Activated CD4-positive, alpha-beta T cell treated with anti-CD3 and anti-CD28 coated beads, Interleukin-2, Interleukin-6, amounts not matched to agents 100 ng/mL and 50 ng/mL, durations not matched to agents 16 hours and 8 hours (primary cell): ENCODE results near the gene COL4A2.
A peak's percentile ranks its signal among the peaks of the same experiment; 100 is the strongest.

Experiments used
- DNase-seq: peaks from one replicate; pipeline ENCODE4 v3.0.0-alpha.2; 2020

Gene COL4A2

GRCh38 chr13:110323172-110323891 is 16.2 kb downstream of the COL4A2 start:
- DNase-seq: no peak

GRCh38 chr13:110324026-110324749 is 17.1 kb downstream of the COL4A2 start:
- DNase-seq: no peak

- DNase-seq: no peak
Measured at GRCh38 chr13:110326263-110326904, 19.3 kb downstream of the COL4A2 start.

- DNase-seq: no peak
Measured at GRCh38 chr13:110327051-110327721, 20.1 kb downstream of the COL4A2 start.

- no peak for DNase-seq
Measured at GRCh38 chr13:110328573-110328972, 21.5 kb downstream of the COL4A2 start.

GRCh38 chr13:110329258-110329657 is 22.2 kb downstream of the COL4A2 start:
- no peak for DNase-seq

- DNase-seq: no peak
Measured at GRCh38 chr13:110329798-110330461, 22.8 kb downstream of the COL4A2 start.

GRCh38 chr13:110330491-110331011 is 23.5 kb downstream of the COL4A2 start:
- DNase-seq: no peak

- DNase-seq: no peak
Measured at GRCh38 chr13:110331362-110331761, 24.3 kb downstream of the COL4A2 start.

- no peak for DNase-seq
Measured at GRCh38 chr13:110332750-110333149, 25.7 kb downstream of the COL4A2 start.

- DNase-seq: no peak
Measured at GRCh38 chr13:110333837-110334236, 26.8 kb downstream of the COL4A2 start.

- no peak for DNase-seq
Measured at GRCh38 chr13:110334256-110334655, 27.2 kb downstream of the COL4A2 start.

GRCh38 chr13:110334841-110335490 is 27.9 kb downstream of the COL4A2 start:
- DNase-seq: no peak

- no peak for DNase-seq
Measured at GRCh38 chr13:110336108-110336507, 29.0 kb downstream of the COL4A2 start.

GRCh38 chr13:110336681-110337080 is 29.6 kb downstream of the COL4A2 start:
- no peak for DNase-seq

GRCh38 chr13:110337247-110337646 is 30.2 kb downstream of the COL4A2 start:
- DNase-seq: no peak

- no peak for DNase-seq
Measured at GRCh38 chr13:110338441-110339101, 31.5 kb downstream of the COL4A2 start.

GRCh38 chr13:110339263-110339662 is 32.2 kb downstream of the COL4A2 start:
- no peak for DNase-seq

GRCh38 chr13:110339975-110340550 is 33.0 kb downstream of the COL4A2 start:
- no peak for DNase-seq

GRCh38 chr13:110340812-110341444 is 33.8 kb downstream of the COL4A2 start:
- DNase-seq: peak; percentile 58
